A549 (cell line): ENCODE measurements around the gene BCL10. TPM values are rescaled to one million over a fixed set of nuclear protein-coding genes. Genes with fewer than 3 reads are reported as not detected.

Source experiments
- ATAC-seq, 2 experiments: fragments of 200-7000 bp in 1 of 2; fragments of >200 bp in 1 of 2; cut with Nextera tagmentation in 1 of 2; cut with Tn5 transposase in 1 of 2; 3 replicates each; pipeline versions ENCODE4 v1.8.0 to v1.9.1; 2018 to 2020; ENCODE audit warnings: mild to moderate bottlenecking in 1 of 2, moderate library complexity in 1 of 2
- CTCF ChIA-PET: fragments of 300-600 bp; sonication (Branson Sonifier 250); formaldehyde crosslinking; extraction: SDS; loops from one replicate; lab custom pipeline; 2021; ENCODE audit warnings: antibody characterized with exemption, inconsistent platforms; lab: Yijun Ruan, JAX
- POLR2A ChIA-PET: fragments of 350-600 bp; formaldehyde crosslinking; extraction: SDS; loops from one replicate; lab custom pipeline; 2021; ENCODE audit warnings: antibody characterized with exemption, inconsistent platforms; lab: Yijun Ruan, JAX
- DNase-seq, 2 experiments: peaks; one replicate each; pipeline versions ENCODE4 v3.0.0 to v3.0.0-alpha.2; 2011 to 2016; ENCODE audit warnings: low read depth in 1 of 2, low spot score in 1 of 2
- FAIRE-seq: peaks from 2 replicates; lab custom pipeline; 2011; peaks lifted over from hg19 to GRCh38; lab: Jason Lieb, UNC
- H3K27ac ChIP-seq, 2 experiments: fragments of >200 bp; sonication (Bioruptor Twin); formaldehyde crosslinking; 3 replicates each; pipeline ENCODE4 v1.5.1; 2016 to 2017
- H3K4me1 ChIP-seq: fragments of >200 bp; sonication (Bioruptor Twin); formaldehyde crosslinking; 3 replicates; pipeline ENCODE4 v1.6.1; 2016
- H3K4me2 ChIP-seq: fragments of >200 bp; sonication (Bioruptor Twin); formaldehyde crosslinking; 3 replicates; pipeline ENCODE4 v1.6.1; 2016
- H3K4me3 ChIP-seq: fragments of >200 bp; sonication (Bioruptor Twin); formaldehyde crosslinking; 3 replicates; pipeline ENCODE4 v1.5.1; 2016
- H3K9me3 ChIP-seq: fragments of >200 bp; sonication (Bioruptor Twin); formaldehyde crosslinking; 3 replicates; pipeline ENCODE4 v1.6.1; 2016
- BHLHE40 ChIP-seq: IDR thresholded peaks from 2 replicates; pipeline ENCODE4 v1.6.1; 2012; ENCODE audit warnings: low read depth, low read length, inconsistent platforms
- CBX2 ChIP-seq: fragments of 200-600 bp; sonication (generic); IDR thresholded peaks from 2 replicates; pipeline ENCODE4 v1.6.1; 2016; ENCODE audit warnings: low read depth, mild to moderate bottlenecking, borderline replicate concordance
- CEBPB ChIP-seq, 2 experiments: fragments of >200 bp in 1 of 2; sonication (Bioruptor Twin) in 1 of 2; formaldehyde crosslinking in 1 of 2; IDR thresholded peaks; 2 replicates each; pipeline ENCODE4 v1.6.1; 2012 to 2016
- CHD2 ChIP-seq: fragments of 150-350 bp; IDR thresholded peaks from 2 replicates; pipeline ENCODE4 v1.6.1; 2014; ENCODE audit warnings: low read length; ENCODE audit not compliant: partially characterized antibody
- CHD4 ChIP-seq: fragments of 200-600 bp; sonication (generic); IDR thresholded peaks from 2 replicates; pipeline ENCODE4 v1.6.1; 2016; ENCODE audit warnings: antibody characterized with exemption, mild to moderate bottlenecking, borderline replicate concordance
- CTCF ChIP-seq: fragments of >200 bp; sonication (Bioruptor Twin); formaldehyde crosslinking; IDR thresholded peaks from 3 replicates; pipeline ENCODE4 v1.5.1; 2016
- ELK1 ChIP-seq: fragments of 150-350 bp; IDR thresholded peaks from 2 replicates; pipeline ENCODE4 v1.6.1; 2014; ENCODE audit warnings: low read depth, mild to moderate bottlenecking, low read length
- FOSB ChIP-seq: fragments of 250-450 bp; sonication (Bioruptor Pico); IDR thresholded peaks from 2 replicates; pipeline ENCODE4 v1.5.0; 2020; ENCODE audit warnings: mild to moderate bottlenecking, moderate library complexity
- FOXS1 ChIP-seq: fragments of 250-450 bp; sonication (Bioruptor Pico); IDR thresholded peaks from 2 replicates; pipeline ENCODE4 v1.5.0; 2020; ENCODE audit warnings: mild to moderate bottlenecking, moderate library complexity
- GATA3 ChIP-seq: IDR thresholded peaks from 2 replicates; pipeline ENCODE4 v1.6.1; 2012; ENCODE audit warnings: borderline replicate concordance
- HES2 ChIP-seq: fragments of >200 bp; sonication (Bioruptor Twin); formaldehyde crosslinking; IDR thresholded peaks from 2 replicates; pipeline ENCODE4 v1.6.1; 2016
- HEYL ChIP-seq: fragments of 250-450 bp; sonication (Bioruptor Pico); IDR thresholded peaks from 2 replicates; pipeline ENCODE4 v1.8.0; 2021; ENCODE audit warnings: mild to moderate bottlenecking, moderate library complexity
- HOXA7 ChIP-seq: fragments of 250-450 bp; sonication (Bioruptor Pico); IDR thresholded peaks from 2 replicates; pipeline ENCODE4 v1.5.0; 2020; ENCODE audit warnings: mild to moderate bottlenecking, moderate library complexity
- HOXB13 ChIP-seq: fragments of 250-450 bp; sonication (Bioruptor Pico); IDR thresholded peaks from 2 replicates; pipeline ENCODE4 v1.5.0; 2020; ENCODE audit warnings: low read depth, mild to moderate bottlenecking, moderate library complexity
- HOXB5 ChIP-seq: fragments of 250-450 bp; sonication (Bioruptor Pico); IDR thresholded peaks from 2 replicates; pipeline ENCODE4 v1.5.0; 2020; ENCODE audit warnings: mild to moderate bottlenecking, moderate library complexity
- JUNB ChIP-seq: fragments of >200 bp; sonication (Bioruptor Twin); formaldehyde crosslinking; IDR thresholded peaks from 2 replicates; pipeline ENCODE4 v1.6.1; 2016
- KDM5A ChIP-seq: fragments of 200-600 bp; sonication (generic); IDR thresholded peaks from 2 replicates; pipeline ENCODE4 v1.6.1; 2016; ENCODE audit warnings: antibody characterized with exemption, mild to moderate bottlenecking
- MYC ChIP-seq: IDR thresholded peaks from 2 replicates; pipeline ENCODE4 v1.6.1; 2012; ENCODE audit warnings: mild to moderate bottlenecking, inconsistent platforms, low read length, improper control_type of control experiment, borderline replicate concordance
- NR3C1 ChIP-seq: fragments of >200 bp; sonication (Bioruptor Twin); formaldehyde crosslinking; IDR thresholded peaks from 3 replicates; pipeline ENCODE4 v1.6.1; 2017
- PHF8 ChIP-seq: fragments of 200-600 bp; sonication (generic); IDR thresholded peaks from 2 replicates; pipeline ENCODE4 v1.6.1; 2016; ENCODE audit warnings: low read depth, mild to moderate bottlenecking, antibody characterized with exemption, moderate library complexity, borderline replicate concordance
- POLR2A ChIP-seq: IDR thresholded peaks from 2 replicates; pipeline ENCODE4 v1.6.1; 2012; ENCODE audit warnings: mild to moderate bottlenecking, low read length
- POLR2AphosphoS2 ChIP-seq: conservative IDR thresholded peaks from 2 replicates; pipeline ENCODE4 v1.6.1; 2012; ENCODE audit warnings: low read length, improper control_type of control experiment, inconsistent platforms
- RAD21 ChIP-seq, 2 experiments: fragments of >200 bp in 1 of 2; sonication (Bioruptor Twin) in 1 of 2; formaldehyde crosslinking in 1 of 2; IDR thresholded peaks in 1 of 2; conservative IDR thresholded peaks in 1 of 2; 2 replicates in 1 of 2; 3 replicates in 1 of 2; pipeline ENCODE4 v1.6.1; 2012 to 2018; ENCODE audit warnings: inconsistent platforms in 1 of 2
- RNF2 ChIP-seq: fragments of 200-600 bp; sonication (generic); IDR thresholded peaks from 2 replicates; pipeline ENCODE4 v1.6.1; 2016; ENCODE audit warnings: low read depth, mild to moderate bottlenecking, antibody characterized with exemption, moderate library complexity, borderline replicate concordance
- SREBF2 ChIP-seq: fragments of 450-650 bp; IDR thresholded peaks from 2 replicates; pipeline ENCODE4 v1.6.1; 2014; ENCODE audit warnings: mild to moderate bottlenecking, moderate library complexity
- ZC3H11A ChIP-seq: fragments of 450-650 bp; IDR thresholded peaks from 2 replicates; pipeline ENCODE4 v1.6.1; 2014; ENCODE audit warnings: antibody characterized with exemption, mild to moderate bottlenecking
- ZSCAN20 ChIP-seq: fragments of 250-450 bp; sonication (Bioruptor Pico); IDR thresholded peaks from 2 replicates; pipeline ENCODE4 v1.8.0; 2022; ENCODE audit warnings: mild to moderate bottlenecking, moderate library complexity
- whole genome bisulfite sequencing: methylation state at CpG from one replicate; pipeline ENCODE4 v1.1.6; 2017; ENCODE audit errors: missing lambda C conversion rate; 5-methylcytosine and 5-hydroxymethylcytosine counted together
- polyA plus RNA-seq, 4 experiments: library from polyadenylated mRNA; depleted of rRNA in 3 of 4; stranded (reverse); fragments of >200 nt; fragmentation: RNase III in 1 of 4; extraction: RNeasy Plus Mini Kit Qiagen cat#74134 plus additional on column Dnase treatment in 1 of 4; gene quantifications; 2 replicates in 3 of 4; 3 replicates in 1 of 4; pipeline ENCODE4 v1.2.3, GENCODE V29; 2011 to 2017

The BCL10 gene
- polyA plus RNA-seq, 2 of the 4 experiments (the other 2 are of a cell fraction) = 8.9 to 15.5 TPM

- no peak for TF ChIP-seq CHD2
- no peak for TF ChIP-seq CBX2
- no peak for TF ChIP-seq HOXB5 (CRISPR knock-in tag)
- no peak for TF ChIP-seq FOSB (CRISPR knock-in tag)
- no peak for TF ChIP-seq BHLHE40
Observed at GRCh38 chr1:85243372-85243771, 33.1 kb downstream of the BCL10 start (continued).

GRCh38 chr1:85240643-85241042 lies 35.8 kb downstream of the BCL10 start:
- FAIRE-seq = no peak
- Histone ChIP-seq H3K9me3 (no peaks in the 10 kb centered on the region), H3K27ac (no peak overlapping the region), H3K4me1 (no peaks in the 10 kb centered on the region), H3K4me2 (no peak overlapping the region), H3K4me3 (no peak overlapping the region)
- ATAC-seq = no peak
- WGBS = 69% methylated on average over 1 of the region's 1 CpG
- ChIA-PET POLR2A (no interaction called here), CTCF (interaction anchor here (1.2 to 2.1 kb wide), 2 partner anchors 16 to 296 kb away, joined by 3 to 5 read pairs; no protein-coding TSS in a partner anchor)
- TF ChIP-seq JUNB (no peak), RAD21 (conservative IDR thresholded peaks at IDR 0.05 in 1 of 2, IDR thresholded peaks at IDR 0.05 in 1 of 2) (0 out of 5 replicates have a peak, but pooled peaks of 1 of the 2 experiments have one; percentile 0)
- DNase-seq = no peak

GRCh38 chr1:85240174-85240601 lies 36.2 kb downstream of the BCL10 start:
- Histone ChIP-seq H3K4me1 (no peaks in the 10 kb centered on the region), H3K4me2 (no peak overlapping the region), H3K9me3 (no peaks in the 10 kb centered on the region), H3K4me3 (no peak overlapping the region), H3K27ac (no peak overlapping the region)
- CTCF ChIA-PET = interaction anchor here (0.9 to 2.1 kb wide), 3 partner anchors 16 to 295 kb away, joined by 3 to 7 read pairs (median 5); no protein-coding TSS in a partner anchor
- no peak for TF ChIP-seq NR3C1
- TF ChIP-seq HOXB13 (CRISPR knock-in tag) = no peak
- TF ChIP-seq ZC3H11A = no peak
- no peak for TF ChIP-seq FOXS1 (CRISPR knock-in tag)
- TF ChIP-seq CTCF = peak; percentile 16; the same call in 2 of the 3 replicates
- no peak for TF ChIP-seq ZSCAN20
- no peak for TF ChIP-seq CHD4
- peak; percentile 30 to 51; a peak in 3 of 5 replicates for TF ChIP-seq RAD21 (conservative IDR thresholded peaks at IDR 0.05 in 1 of 2, IDR thresholded peaks at IDR 0.05 in 1 of 2)
- ATAC-seq (peak; percentile 50 to 54; a peak in 2 of 6 replicates), DNase-seq (no peak), FAIRE-seq (no peak)
- 80% methylated on average over 1 of the region's 1 CpG for WGBS
- POLR2A ChIA-PET = no interaction called here

GRCh38 chr1:85237613-85238012 lies 38.8 kb downstream of the BCL10 start:
- FAIRE-seq (no peak), DNase-seq (no peak), ATAC-seq (no peak)
- Histone ChIP-seq H3K27ac (no peak overlapping the region), H3K9me3 (no peaks in the 10 kb centered on the region), H3K4me3 (no peak overlapping the region), H3K4me1 (no peaks in the 10 kb centered on the region)
- ChIA-PET POLR2A (no interaction called here), CTCF (interaction anchor here (1.5 kb wide), 1 partner anchor 17 kb away, joined by 4 read pairs; no protein-coding TSS in a partner anchor)
- WGBS = 85% methylated on average over 1 of the region's 1 CpG
- TF ChIP-seq KDM5A (no peak), POLR2A (no peak), HES2 (no peak), ELK1 (no peak), HEYL (CRISPR knock-in tag) (no peak), RNF2 (no peak), POLR2AphosphoS2 (no peak), MYC (no peak), CEBPB (IDR thresholded peaks at IDR 0.05) (no peak), FOXS1 (CRISPR knock-in tag) (no peak), HOXA7 (CRISPR knock-in tag) (no peak), GATA3 (no peak), PHF8 (no peak), ZC3H11A (no peak), SREBF2 (no peak)
- TF ChIP-seq, all 56 proteins: peak for 0
- no peak overlapping the region for H3K4me2 ChIP-seq
